HG03108 (cell line): ENCODE results near the gene PTGIS.
"Not testable (repeated sequence)": the region's sequence is repeated elsewhere in the genome, so short reads cannot be mapped to it uniquely, and the experiment has no call there.

Experiments used
- ATAC-seq: cut with Tn5 transposase; IDR thresholded peaks from one replicate; pipeline ENCODE4 v1.9.1; 2021; ENCODE audit warnings: moderate library complexity; ENCODE audit not compliant: unreplicated experiment

PTGIS gene

DNA sequence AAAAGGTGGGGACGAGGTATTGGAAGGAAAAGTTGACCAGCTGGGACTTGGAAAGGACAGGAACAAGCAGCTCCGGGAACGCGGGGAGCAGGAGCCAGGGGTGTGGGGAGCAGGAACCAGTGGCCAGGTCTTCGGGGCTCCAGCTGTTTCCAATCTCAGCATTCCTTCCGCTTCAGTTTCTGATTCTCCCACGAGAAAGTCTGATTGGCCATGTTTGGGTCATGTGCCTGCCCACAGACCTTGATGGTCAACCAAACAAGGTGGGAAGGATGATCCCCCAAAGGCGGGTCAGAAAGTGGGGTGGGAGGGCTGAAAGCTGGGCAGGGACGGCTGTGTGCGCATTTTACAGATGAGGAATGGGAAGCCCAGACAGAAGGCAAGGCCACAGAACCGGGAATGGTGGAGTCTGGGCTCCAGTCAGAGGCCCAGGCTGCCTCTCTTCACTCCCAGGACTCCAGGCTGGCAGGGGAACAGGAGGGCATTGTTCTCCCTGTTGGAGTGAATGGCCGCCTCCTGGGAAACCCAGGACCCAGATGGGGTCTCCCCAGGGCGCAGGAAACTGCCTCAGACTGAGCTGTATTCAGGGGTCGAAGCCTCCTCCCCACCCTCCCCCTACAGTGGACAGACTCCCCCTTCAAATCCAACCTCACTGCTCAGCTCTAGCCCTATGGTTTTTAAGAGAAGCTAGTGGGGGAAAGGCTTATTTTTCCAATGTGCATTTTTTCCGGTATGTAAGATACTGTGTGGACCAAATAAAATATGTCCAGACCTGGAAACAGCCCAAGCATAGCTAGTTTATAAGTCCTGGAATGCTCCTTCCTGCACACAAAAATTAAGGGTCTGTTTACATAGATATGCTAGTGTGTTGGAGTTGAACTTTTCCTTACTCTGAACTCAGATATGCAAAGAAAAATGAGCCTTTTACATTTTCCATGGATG, 12.2 kb upstream of the PTGIS start:
- no peak for ATAC-seq

DNA sequence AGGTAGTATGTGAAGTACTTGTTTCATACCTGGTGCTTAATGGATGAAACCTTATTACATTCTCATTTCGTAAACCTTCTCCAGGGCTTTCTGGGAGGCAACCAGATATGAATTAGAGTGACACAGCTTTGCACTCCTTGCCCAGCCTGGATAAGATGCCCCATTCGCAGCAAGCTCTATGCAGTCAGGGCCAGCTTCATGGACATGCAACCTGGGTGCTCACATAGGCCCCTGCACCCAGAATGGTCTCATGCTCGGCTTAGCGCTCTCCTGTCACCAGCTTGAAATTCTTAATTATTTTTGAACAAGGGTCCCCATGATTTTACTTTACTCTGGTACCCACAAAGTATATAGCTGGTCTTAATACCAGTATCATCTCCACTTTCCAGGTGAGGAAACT, 11.3 kb upstream of the PTGIS start:
- ATAC-seq = no peak

- no peak for ATAC-seq
Measured at GRCh38 chr20:49578436-49578835, 10.5 kb upstream of the PTGIS start.

DNA sequence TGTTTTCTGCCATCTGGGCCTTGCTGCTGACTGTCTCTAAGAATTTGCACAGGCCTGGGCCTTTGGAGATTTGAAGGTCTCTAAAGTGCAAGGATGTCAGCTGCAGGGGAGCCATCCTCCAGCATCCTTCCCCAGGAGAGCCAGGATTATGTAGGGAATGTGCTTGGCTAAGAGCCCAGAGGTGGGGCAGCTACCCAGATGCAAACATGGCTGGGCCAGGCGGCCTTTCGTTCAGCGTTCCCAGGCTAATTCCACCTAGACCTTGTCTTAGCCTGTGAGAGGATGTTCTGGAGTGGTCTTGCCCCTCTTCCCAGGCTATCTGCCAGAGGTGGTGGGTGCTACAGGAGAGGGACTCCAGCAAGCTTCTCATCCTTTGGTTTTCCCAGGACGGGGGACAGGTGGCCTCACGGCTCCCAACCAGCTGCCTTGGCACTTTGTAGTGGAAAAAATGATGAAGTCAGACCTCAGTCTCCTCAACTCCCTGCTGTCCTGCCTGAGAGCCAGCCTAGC, 7.7 kb upstream of the PTGIS start:
- ATAC-seq = no peak

- no peak for ATAC-seq
Measured at GRCh38 chr20:49573900-49574416, 6.0 kb upstream of the PTGIS start.

- ATAC-seq = no peak
Measured at GRCh38 chr20:49572857-49573256, 4.9 kb upstream of the PTGIS start.

GRCh38 chr20:49571553-49571835, 3.6 kb upstream of the PTGIS start:
- no peak for ATAC-seq

DNA sequence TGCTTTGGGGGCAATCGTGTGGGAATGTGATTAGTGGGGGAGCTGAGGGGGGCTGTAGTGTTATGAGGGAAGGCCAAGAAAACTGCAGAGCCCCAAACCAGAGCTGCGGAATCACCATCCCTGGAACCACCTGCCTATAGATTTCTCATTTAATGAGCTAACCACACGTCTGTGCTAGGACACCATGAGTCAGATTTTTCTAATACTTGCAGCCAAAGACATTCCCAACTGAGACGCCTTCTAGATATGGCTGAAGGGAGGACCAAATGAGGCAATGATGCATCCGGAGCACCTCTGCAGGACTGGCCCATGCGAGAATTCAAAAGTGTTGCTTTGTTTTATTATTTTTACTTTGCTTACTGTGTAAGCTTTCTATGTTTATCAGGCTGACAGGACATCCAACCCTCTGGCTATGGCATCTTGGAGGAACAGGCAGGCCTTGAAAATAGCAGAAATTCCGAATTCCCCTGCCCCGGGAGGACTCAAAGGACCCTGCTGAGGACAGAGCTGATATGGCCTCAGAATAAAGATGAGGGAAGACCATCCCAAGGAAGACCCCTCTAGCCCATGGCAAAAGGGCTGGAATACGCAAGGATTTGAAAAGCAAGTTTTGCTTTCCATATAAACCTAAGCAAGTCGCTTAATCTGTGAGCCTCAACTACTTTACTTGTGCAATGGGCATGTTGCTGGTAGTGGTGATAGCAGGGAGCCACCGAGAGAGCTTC, 3.1 kb upstream of the PTGIS start:
- no peak for ATAC-seq

DNA sequence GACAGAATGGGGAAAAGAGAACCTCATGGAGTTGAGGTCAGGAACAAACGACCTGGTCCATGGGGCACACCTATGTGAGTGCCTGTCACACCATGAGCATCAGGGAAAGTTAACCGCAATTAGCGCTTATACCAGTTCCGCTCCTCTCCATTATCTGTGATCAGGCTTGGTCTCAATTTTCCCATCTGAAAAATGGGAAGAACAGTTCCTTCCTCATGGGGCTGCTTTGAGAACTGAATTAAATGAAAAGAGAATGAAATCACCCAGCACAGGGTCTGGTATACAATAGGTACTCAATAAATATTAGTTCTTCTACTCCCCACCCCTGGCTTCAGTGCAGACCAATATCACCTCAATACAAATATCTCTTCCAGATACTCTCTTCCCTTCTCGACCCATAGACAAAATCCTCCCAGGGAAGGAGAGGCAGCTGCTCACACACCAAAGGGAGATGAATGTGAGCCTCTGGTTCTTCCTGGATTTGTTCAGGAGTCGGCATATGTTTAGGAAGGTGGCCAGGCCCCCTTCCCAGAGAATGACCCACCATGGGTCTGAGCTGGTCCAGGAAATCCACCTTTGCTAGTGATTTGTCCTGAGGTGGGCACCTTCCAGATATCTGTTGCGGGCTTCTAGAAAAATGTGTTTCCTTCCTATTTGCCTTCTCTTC, 2.4 kb upstream of the PTGIS start:
- no peak for ATAC-seq

- no peak for ATAC-seq
Measured at GRCh38 chr20:49569411-49570115, 1.6 kb upstream of the PTGIS start.

DNA sequence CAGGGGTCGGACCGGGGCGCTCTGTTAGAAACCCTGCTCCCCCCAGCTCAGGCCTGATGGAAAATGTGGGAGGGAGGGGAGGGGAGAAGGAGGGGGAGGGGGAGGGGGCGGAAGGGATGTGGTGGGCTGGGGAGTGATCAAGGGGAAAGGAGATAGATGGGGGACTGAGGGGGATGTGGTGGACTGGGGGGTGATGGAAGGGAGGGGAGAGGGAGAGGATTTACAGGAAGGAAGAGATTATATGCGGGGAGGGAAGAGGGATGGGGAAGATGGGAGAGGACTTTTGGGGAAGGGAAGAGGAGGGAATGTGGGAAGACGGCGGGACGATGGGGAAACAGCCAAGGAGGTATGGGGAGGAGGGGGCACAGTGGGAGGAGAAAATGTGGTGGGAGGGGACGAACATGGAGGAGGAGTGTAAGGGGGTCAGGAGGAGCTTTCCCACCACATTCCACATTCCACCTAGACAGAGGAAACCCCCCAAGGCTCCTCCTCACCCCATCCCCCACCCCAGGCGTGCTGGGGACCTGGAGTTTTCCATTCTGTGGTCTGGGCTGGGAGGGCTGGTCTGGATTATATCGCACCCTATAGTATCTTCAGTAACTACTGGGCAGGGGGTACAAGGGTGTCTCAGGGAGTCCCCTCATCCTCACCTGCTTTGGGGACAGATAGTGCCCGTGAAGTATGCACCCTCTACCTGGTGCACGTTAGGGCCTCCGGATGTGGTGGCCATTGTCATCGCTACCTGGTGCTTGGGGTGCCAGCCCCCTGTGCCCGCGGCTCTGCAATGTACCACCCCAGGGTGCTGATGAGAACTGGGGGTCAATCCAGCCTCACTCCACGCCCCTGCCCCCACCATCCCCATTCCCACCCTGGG, 578 bp upstream of the PTGIS start:
- ATAC-seq = no peak

DNA sequence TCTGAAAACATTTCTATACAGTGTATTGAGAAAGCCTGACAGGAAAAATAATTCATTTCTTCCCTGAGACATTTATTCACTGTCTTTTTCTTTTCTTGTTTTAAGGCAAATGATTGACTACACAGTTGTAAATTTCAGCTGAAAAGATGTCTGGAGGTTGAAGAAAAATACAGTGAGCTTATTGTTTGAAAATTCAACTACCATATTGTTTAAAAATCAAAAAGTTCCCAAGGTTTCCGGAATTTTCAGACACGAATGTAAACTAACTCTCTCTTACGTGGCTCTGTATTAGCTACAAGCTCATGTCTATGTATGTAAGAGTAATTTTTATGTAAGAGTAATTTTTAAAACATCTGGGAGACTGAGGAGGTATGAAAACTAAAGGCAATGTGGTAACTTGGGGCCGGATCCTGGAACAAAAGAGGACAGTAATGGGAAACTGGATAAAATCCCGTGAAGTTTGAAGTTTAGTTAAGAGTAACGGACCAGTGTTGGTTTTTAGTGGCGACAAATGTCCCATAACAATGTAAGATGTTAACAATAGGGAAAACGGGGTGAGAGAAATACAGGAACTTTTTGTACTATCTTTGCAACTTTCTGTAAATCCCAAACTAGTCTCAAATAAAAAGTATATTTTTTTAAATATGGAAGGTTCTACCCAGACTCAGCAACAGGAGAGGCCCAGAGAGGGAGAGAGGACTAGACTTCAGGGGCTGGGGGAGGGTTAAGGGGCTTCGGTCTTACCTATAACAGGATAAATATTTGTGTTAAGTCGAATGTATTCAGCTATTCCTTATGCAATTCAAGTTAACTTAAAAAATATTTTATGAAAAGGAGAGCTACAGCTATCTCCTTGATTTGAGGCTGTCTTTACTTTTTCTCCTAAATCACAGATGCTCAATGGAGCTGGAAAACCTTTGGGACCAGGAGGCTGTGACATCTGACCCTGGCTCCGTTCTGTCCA, 1.3 kb downstream of the PTGIS start:
- ATAC-seq = no peak

- not testable (repeated sequence) for ATAC-seq
Measured at GRCh38 chr20:49564991-49565390, 2.9 kb downstream of the PTGIS start.

DNA sequence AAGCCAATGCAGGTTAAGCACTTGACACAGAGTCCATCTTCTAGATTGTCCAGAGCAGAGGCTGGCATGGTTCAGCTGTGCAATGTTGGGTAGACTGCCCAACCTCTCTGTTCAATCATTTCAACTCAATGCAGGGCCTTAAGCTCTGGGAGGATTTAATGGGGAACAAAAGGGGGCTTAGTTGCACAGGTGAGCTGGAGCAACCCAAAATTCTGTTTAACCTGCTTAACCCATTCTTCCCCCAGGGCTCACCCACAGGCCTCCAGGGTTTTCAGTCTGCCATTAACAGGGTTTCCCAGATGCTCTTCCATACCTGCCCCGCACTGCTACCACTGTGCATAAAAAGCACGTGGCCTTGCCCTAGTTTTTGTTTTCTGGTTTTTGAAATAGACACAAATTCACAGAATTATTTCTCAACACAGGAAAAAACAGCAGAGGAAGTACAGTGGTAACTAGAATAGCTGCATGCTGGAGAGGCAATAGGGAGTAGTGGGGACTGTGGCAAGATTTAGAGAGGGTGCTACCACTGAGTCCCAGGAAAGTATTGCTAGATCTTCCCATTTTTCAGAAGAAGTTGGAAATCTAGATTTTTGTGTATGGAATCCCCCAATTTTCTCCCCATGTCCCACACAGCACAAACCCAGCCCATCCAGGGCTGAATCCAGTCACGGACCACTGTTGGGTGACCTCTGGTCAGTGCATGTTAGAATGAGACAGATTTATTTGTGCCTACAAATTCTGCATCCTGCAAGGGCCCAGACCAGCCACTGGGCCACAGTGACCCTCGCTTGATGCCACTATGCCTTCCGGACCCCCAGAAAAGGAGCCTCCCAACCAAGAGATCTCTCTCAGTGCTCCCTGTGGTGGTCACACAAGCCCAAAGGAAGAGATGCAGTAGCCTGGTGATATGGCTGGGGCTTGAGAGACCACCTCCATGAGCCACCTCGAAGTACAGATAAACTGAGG, 4.6 kb downstream of the PTGIS start:
- ATAC-seq = no peak

- ATAC-seq = no peak
Measured at GRCh38 chr20:49562311-49563014, 5.5 kb downstream of the PTGIS start.

- ATAC-seq = no peak
Measured at GRCh38 chr20:49561806-49562205, 6.1 kb downstream of the PTGIS start.

DNA sequence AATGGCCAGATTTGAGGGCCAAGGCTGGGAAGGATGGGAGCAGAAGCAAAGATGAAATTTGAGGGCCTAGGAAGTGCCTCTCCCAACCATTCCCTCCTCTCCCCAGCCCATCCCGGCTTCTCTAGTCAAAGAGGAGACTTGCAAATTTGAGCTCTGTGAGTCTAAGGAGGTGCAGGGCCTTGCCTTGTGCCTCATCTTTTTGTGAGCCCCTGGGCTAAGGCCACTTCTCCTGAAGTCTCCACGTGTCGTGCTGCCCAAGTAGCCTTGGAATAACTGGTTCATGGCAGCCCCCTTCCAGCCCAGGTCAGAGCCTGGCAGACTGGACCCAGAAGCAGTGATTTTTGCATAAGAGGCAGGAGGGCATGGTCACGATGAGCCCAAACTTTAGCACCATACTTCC, 6.7 kb downstream of the PTGIS start:
- no peak for ATAC-seq
